Stomach (tissue), 4 donors: ENCODE data around the gene TCF7L1.

Experiments used
- POLR2A ChIP-seq, 4 donors: fragments of 450-650 bp; IDR thresholded peaks; one replicate each; pipeline ENCODE4 v1.6.1; 2016; ENCODE audit warnings: antibody characterized with exemption in 4 of 4, control low read depth in 2 of 4, mild to moderate bottlenecking in 1 of 4, moderate library complexity in 1 of 4
- POLR2AphosphoS5 ChIP-seq, 3 donors: sonication (generic); formaldehyde crosslinking; IDR thresholded peaks; one replicate each; pipeline ENCODE4 v1.6.1; 2016; ENCODE audit warnings: antibody characterized with exemption in 3 of 3
- TF ChIP-seq, protein P1 (sequence below), 7 experiments: fragments of 450-650 bp in 4 of 7; fragments of 200-600 bp in 3 of 7; sonication (generic) in 3 of 7; IDR thresholded peaks; one replicate each; pipeline ENCODE4 v1.5.1; 2016 to 2019; ENCODE audit warnings: antibody characterized with exemption in 7 of 7, control low read depth in 2 of 7, mild to moderate bottlenecking in 1 of 7

DNA sequence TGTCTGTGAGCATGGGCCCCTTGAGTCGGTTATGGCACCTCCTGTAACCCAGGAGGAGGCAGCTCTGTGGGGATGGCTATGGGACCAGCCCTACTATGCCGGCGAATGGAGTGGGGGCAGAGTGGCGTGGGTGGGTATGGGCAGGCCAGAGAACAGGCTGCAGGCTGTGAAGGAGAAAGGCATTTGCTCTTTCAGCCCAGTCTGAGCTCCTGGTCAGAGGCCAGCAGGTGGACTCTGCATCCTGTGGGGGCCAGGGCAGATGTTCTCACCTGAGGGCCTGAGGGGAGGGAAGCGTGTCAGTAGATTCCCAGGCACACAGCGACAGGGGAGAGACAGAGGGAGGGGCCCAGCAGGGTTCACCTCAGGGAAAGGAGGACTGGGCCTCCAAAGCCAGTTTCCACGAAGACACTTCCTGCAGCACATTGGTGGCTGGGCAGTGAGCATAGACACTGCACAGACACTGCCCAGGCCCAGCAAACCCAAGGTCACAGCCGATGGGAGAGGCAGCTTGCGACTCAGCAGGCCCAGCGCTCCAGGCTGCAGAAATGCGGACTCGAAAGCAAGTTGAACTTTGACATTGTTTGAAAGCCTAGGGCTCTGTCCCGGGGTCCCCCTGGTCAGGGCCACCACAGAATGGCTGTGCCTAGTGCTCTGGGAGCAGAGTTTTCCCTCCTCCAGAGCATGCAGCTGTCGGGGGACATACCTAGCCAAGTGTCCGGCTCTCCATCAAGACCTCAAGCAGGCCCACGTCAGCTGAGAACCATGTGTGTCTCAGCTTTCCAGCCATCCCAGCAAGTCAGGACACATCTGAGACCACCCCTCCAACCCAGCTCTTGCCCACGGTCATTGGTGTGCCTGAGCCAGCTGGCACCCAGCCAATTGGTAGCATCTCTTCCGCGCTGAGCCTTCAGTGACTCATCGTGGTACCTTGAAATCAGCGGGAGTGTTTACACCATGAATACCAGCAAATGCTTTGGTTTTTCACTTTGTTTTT, 140.8 kb downstream of the TCF7L1 start:
- peak in 2 of 3 donors; percentile 24 to 32 for TF ChIP-seq POLR2AphosphoS5 (IDR thresholded peaks at IDR 0.05)
- TF ChIP-seq, protein P1, sequence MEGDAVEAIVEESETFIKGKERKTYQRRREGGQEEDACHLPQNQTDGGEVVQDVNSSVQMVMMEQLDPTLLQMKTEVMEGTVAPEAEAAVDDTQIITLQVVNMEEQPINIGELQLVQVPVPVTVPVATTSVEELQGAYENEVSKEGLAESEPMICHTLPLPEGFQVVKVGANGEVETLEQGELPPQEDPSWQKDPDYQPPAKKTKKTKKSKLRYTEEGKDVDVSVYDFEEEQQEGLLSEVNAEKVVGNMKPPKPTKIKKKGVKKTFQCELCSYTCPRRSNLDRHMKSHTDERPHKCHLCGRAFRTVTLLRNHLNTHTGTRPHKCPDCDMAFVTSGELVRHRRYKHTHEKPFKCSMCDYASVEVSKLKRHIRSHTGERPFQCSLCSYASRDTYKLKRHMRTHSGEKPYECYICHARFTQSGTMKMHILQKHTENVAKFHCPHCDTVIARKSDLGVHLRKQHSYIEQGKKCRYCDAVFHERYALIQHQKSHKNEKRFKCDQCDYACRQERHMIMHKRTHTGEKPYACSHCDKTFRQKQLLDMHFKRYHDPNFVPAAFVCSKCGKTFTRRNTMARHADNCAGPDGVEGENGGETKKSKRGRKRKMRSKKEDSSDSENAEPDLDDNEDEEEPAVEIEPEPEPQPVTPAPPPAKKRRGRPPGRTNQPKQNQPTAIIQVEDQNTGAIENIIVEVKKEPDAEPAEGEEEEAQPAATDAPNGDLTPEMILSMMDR (IDR thresholded peaks at IDR 0.05) = no peak
- TF ChIP-seq POLR2A (IDR thresholded peaks at IDR 0.05) = no peak
